Vagina (tissue), 2 donors: ENCODE results near the gene SEMA4B.

Experiments
- CTCF ChIP-seq, 3 experiments: fragments of 450-650 bp in 2 of 3; fragments of 200-600 bp in 1 of 3; sonication (generic) in 1 of 3; IDR thresholded peaks; one replicate each; pipeline ENCODE4 v1.5.1; 2017 to 2019; ENCODE audit warnings: antibody characterized with exemption in 3 of 3, mild to moderate bottlenecking in 2 of 3, moderate library complexity in 2 of 3
- POLR2A ChIP-seq, 2 donors: fragments of 450-650 bp; IDR thresholded peaks; one replicate each; pipeline ENCODE4 v1.6.1; 2017; ENCODE audit warnings: antibody characterized with exemption in 2 of 2, mild to moderate bottlenecking in 2 of 2, moderate library complexity in 2 of 2
- POLR2AphosphoS5 ChIP-seq, 2 donors: sonication (generic); formaldehyde crosslinking; IDR thresholded peaks; one replicate each; pipeline ENCODE4 v1.9.0; 2017; ENCODE audit warnings: antibody characterized with exemption in 2 of 2, mild to moderate bottlenecking in 2 of 2, low read depth in 1 of 2; ENCODE audit not compliant: insufficient read depth in 1 of 2

GRCh38 chr15:90187257-90187868 is 13.8 kb upstream of the SEMA4B start:
- TF ChIP-seq POLR2AphosphoS5 (IDR thresholded peaks at IDR 0.05; ENCODE audit: insufficient read depth in 1 of 2, low read depth in 1 of 2) (no peak), CTCF (IDR thresholded peaks at IDR 0.05) (no peak), POLR2A (IDR thresholded peaks at IDR 0.05) (no peak)
